Stomach (tissue), 19 donors: ENCODE measurements around the gene ZNF189. TPM values are rescaled to one million over a fixed set of nuclear protein-coding genes. Genes with fewer than 3 reads are reported as not detected.

Source experiments
- DNase-seq, 2 donors: peaks; one replicate each; pipeline versions ENCODE4 v3.0.0 to v3.0.0-alpha.2; 2013 to 2019
- H3K27ac ChIP-seq, 5 donors: fragments of 200-600 bp in 4 of 5; sonication (generic) in 4 of 5; one replicate each; pipeline ENCODE4 v1.5.1; 2013 to 2019; ENCODE audit warnings: mild to moderate bottlenecking in 1 of 5, moderate library complexity in 1 of 5
- H3K27me3 ChIP-seq, 3 donors: fragments of 200-600 bp; sonication (generic); one replicate each; pipeline ENCODE4 v1.5.1; 2017 to 2019; ENCODE audit warnings: mixed run types in 1 of 3
- H3K36me3 ChIP-seq, 4 donors: fragments of 200-600 bp; sonication (generic); 1 replicate in 3 of 4; 2 replicates in 1 of 4; pipeline ENCODE4 v1.5.1; 2016 to 2019
- H3K4me1 ChIP-seq, 4 donors: fragments of 200-600 bp; sonication (generic); one replicate each; pipeline ENCODE4 v1.5.1; 2016 to 2019
- H3K4me3 ChIP-seq, 4 donors: fragments of 200-600 bp; sonication (generic) in 3 of 4; one replicate each; pipeline ENCODE4 v1.5.1; 2016 to 2019; ENCODE audit warnings: mild to moderate bottlenecking in 1 of 4
- H3K9me3 ChIP-seq, 4 donors: fragments of 200-600 bp; sonication (generic); one replicate each; pipeline ENCODE4 v1.5.1; 2016 to 2019
- CTCF ChIP-seq, 7 experiments: fragments of 450-650 bp in 4 of 7; fragments of 200-600 bp in 3 of 7; sonication (generic) in 3 of 7; IDR thresholded peaks; one replicate each; pipeline ENCODE4 v1.5.1; 2016 to 2019; ENCODE audit warnings: antibody characterized with exemption in 7 of 7, control low read depth in 2 of 7, mild to moderate bottlenecking in 1 of 7
- EP300 ChIP-seq: sonication (generic); formaldehyde crosslinking; IDR thresholded peaks from one replicate; pipeline ENCODE4 v1.6.1; 2017; ENCODE audit warnings: antibody characterized with exemption
- POLR2A ChIP-seq, 4 donors: fragments of 450-650 bp; IDR thresholded peaks; one replicate each; pipeline ENCODE4 v1.6.1; 2016; ENCODE audit warnings: antibody characterized with exemption in 4 of 4, control low read depth in 2 of 4, mild to moderate bottlenecking in 1 of 4, moderate library complexity in 1 of 4
- POLR2AphosphoS5 ChIP-seq, 3 donors: sonication (generic); formaldehyde crosslinking; IDR thresholded peaks; one replicate each; pipeline ENCODE4 v1.6.1; 2016; ENCODE audit warnings: antibody characterized with exemption in 3 of 3
- WGBS, 5 donors: extraction: QIAGEN DNeasy Blood & Tissue Kit in 3 of 5; methylation state at CpG; one replicate each; pipeline versions ENCODE4 v1.1.5 to v1.1.7; 2013 to 2018; 5-methylcytosine and 5-hydroxymethylcytosine counted together
- intact Hi-C: fragments of 100-400 bp; cut with DNase I; formaldehyde crosslinking; loops from one replicate; pipeline ENCODE4 v1.15.1; 2023; ENCODE audit warnings: low total_unique reads
- long read RNA-seq, 10 donors: transcript quantifications; one replicate each; lab custom pipeline, GENCODE V29; 2026
- polyA plus RNA-seq, 3 donors: library from polyadenylated mRNA; stranded (reverse); fragments of 200-250 nt; gene quantifications; one replicate each; pipeline ENCODE4 v1.2.3, GENCODE V29; 2013
- total RNA-seq, 5 donors: library from RNA; depleted of rRNA; stranded (reverse); fragments of >200 nt; gene quantifications; one replicate each; pipeline versions ENCODE4 v1.1.0 to v1.2.3, GENCODE V29; 2014 to 2016
- donor health status: healthy with polysubstance abuse.
- donor health status: Bipolar disorder and iron deficiency.
- donor health status: healthy.

The ZNF189 gene
- 10 to 100 TPM in 4 of 5 donors, 1 to 10 TPM in 1; 7.0 to 52.2 (median 25.7) TPM for total RNA-seq
- 10 to 100 TPM in 1 of 3 donors, 1 to 10 TPM in 2; 5.8 to 10.8 (median 7.0) TPM for polyA plus RNA-seq
- long read RNA-seq, donor 1, partial matches to known transcripts = 0 of 3 reads
- long read RNA-seq, donor 1, other reads (novel, unspliced or antisense) = 0 of 3 reads
- long read RNA-seq, donor 2, partial matches to known transcripts = 0 of 4 reads
- long read RNA-seq, donor 2, other reads (novel, unspliced or antisense) = 0 of 4 reads
- long read RNA-seq, donor 3, partial matches to known transcripts = 0 of 2 reads
- long read RNA-seq, donor 3, other reads (novel, unspliced or antisense) = 0 of 2 reads
- long read RNA-seq, donor 4 = 0 reads
- long read RNA-seq, donor 5, partial matches to known transcripts = 0 of 4 reads
- long read RNA-seq, donor 5, other reads (novel, unspliced or antisense) = 0 of 4 reads
- long read RNA-seq, donor 6, partial matches to known transcripts = 8 of 16 reads
- long read RNA-seq, donor 6, other reads (novel, unspliced or antisense) = 0 of 16 reads
- long read RNA-seq, donor 7, partial matches to known transcripts = 62 of 138 reads
- long read RNA-seq, donor 7, other reads (novel, unspliced or antisense) = 74 of 138 reads
- long read RNA-seq, donor 8, partial matches to known transcripts = 0 of 5 reads
- long read RNA-seq, donor 8, other reads (novel, unspliced or antisense) = 0 of 5 reads
- long read RNA-seq, donor 9, partial matches to known transcripts = 0 of 1 reads
- long read RNA-seq, donor 9, other reads (novel, unspliced or antisense) = 0 of 1 reads
- long read RNA-seq, donor 10 = 0 reads

GRCh38 chr9:101398068-101398929 is at the start of gene ZNF189, which contains the start of gene MRPL50:
Gene ZNF189, plus strand, starts transcription at chr9:101398851. Its CDS starts 306 bp downstream, at chr9:101399157.
Gene MRPL50, minus strand, starts transcription at chr9:101398618. Its CDS starts 26 bp downstream, at chr9:101398592.
- peak; percentile 98 to 100 for DNase-seq
- H3K4me3 ChIP-seq = peak within 1 kb of the TSS; percentile 66 to 78 (median 71)
- TF ChIP-seq POLR2AphosphoS5 (IDR thresholded peaks at IDR 0.05) (peak; percentile 83 to 91 (median 90)), POLR2A (IDR thresholded peaks at IDR 0.05) (peak in 2 of 4 donors; percentile 27 to 75), CTCF (IDR thresholded peaks at IDR 0.05) (no peak)
- peak within 1 kb of the TSS; percentile 82 to 92 (median 87) for H3K27ac ChIP-seq
- intact Hi-C loops = no loop called here
- peaks cover 26 to 34% (median 33%) of the 10 kb centered on the region in 4 donors for H3K36me3 ChIP-seq
- 0 to 1% (median 0%) methylated on average over 40 to 44 of the region's 44 CpGs for WGBS, 5 donors
- peaks cover 0 to 7% (median 3%) of the 10 kb centered on the region in 4 donors for H3K9me3 ChIP-seq
- H3K4me1 ChIP-seq = peaks cover 17 to 54% (median 43%) of the 10 kb centered on the region in 4 donors
- H3K27me3 ChIP-seq = no peaks in the 10 kb centered on the region

GRCh38 chr9:101350285-101350684 is 48.4 kb upstream of the ZNF189 start:
- intact Hi-C loops = no loop called here
- no peaks in the 10 kb centered on the region for H3K36me3 ChIP-seq
- peaks cover 0 to 6% (median 2%) of the 10 kb centered on the region in 4 donors for H3K4me1 ChIP-seq
- no peak overlapping the region for H3K4me3 ChIP-seq
- H3K9me3 ChIP-seq = no peaks in the 10 kb centered on the region
- TF ChIP-seq POLR2A (IDR thresholded peaks at IDR 0.05) = no peak
- no peak for TF ChIP-seq CTCF (IDR thresholded peaks at IDR 0.05)
- TF ChIP-seq EP300 = no peak
- TF ChIP-seq POLR2AphosphoS5 (IDR thresholded peaks at IDR 0.05) = no peak
- H3K27ac ChIP-seq = no peak overlapping the region
- no peak for DNase-seq
- no peaks in the 10 kb centered on the region for H3K27me3 ChIP-seq
- 41 to 84% (median 46%) methylated on average over 1 of the region's 1 CpG for WGBS, 5 donors

- WGBS, 5 donors = 74 to 80% (median 78%) methylated on average over 6 of the region's 6 CpGs
Observed at GRCh38 chr9:101352892-101353463, 45.7 kb upstream of the ZNF189 start.

More at GRCh38 chr9:101352892-101353463, 45.7 kb upstream of the ZNF189 start:
- H3K4me1 ChIP-seq = peaks cover 0 to 7% (median 2%) of the 10 kb centered on the region in 4 donors
- no peaks in the 10 kb centered on the region for H3K27me3 ChIP-seq
- intact Hi-C loops = no loop called here
- DNase-seq = no peak
- no peak overlapping the region for H3K27ac ChIP-seq
- H3K36me3 ChIP-seq = no peaks in the 10 kb centered on the region
- H3K4me3 ChIP-seq = no peak overlapping the region
- H3K9me3 ChIP-seq = no peaks in the 10 kb centered on the region
- no peak for TF ChIP-seq POLR2A (IDR thresholded peaks at IDR 0.05)
- TF ChIP-seq EP300 = no peak
- no peak for TF ChIP-seq POLR2AphosphoS5 (IDR thresholded peaks at IDR 0.05)
- TF ChIP-seq CTCF (IDR thresholded peaks at IDR 0.05) = no peak
